ENCODE data around the gene GCSAM. TPM values are rescaled to one million over a fixed set of nuclear protein-coding genes. Genes with fewer than 3 reads are reported as not detected.

Gene GCSAM
- total RNA-seq, 1 experiment from 2014 or later = not detected

DNA sequence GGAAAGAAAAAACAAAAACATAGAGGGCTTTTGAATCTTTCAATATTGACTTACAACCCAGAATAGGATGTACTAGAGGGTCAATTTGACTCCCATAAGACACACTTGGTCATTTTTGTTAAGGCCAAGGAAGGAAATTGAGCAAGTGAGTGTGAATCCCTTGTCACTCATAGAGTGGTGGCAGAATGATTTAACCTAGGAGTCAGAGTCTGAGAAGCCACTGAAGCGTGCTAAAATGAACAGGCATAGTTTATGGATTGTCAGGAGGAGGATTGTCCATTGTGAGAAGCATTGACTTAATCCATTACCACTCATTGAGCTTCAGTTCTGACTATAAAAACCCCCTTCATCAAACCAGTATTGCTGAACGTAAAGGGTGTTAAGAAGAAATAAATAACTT, 8.2 kb upstream of the GCSAM start:
- H3K4me3 Mint-ChIP-seq (ENCODE audit: unreplicated experiment) = no peak overlapping the region
- H3K4me1 Mint-ChIP-seq (ENCODE audit: low read depth, unreplicated experiment) = peaks cover 5% of the 10 kb centered on the region
- ChIA-PET POLR2A (no interaction called here), CTCF (no interaction called here)
- TF ChIP-seq, protein P1, sequence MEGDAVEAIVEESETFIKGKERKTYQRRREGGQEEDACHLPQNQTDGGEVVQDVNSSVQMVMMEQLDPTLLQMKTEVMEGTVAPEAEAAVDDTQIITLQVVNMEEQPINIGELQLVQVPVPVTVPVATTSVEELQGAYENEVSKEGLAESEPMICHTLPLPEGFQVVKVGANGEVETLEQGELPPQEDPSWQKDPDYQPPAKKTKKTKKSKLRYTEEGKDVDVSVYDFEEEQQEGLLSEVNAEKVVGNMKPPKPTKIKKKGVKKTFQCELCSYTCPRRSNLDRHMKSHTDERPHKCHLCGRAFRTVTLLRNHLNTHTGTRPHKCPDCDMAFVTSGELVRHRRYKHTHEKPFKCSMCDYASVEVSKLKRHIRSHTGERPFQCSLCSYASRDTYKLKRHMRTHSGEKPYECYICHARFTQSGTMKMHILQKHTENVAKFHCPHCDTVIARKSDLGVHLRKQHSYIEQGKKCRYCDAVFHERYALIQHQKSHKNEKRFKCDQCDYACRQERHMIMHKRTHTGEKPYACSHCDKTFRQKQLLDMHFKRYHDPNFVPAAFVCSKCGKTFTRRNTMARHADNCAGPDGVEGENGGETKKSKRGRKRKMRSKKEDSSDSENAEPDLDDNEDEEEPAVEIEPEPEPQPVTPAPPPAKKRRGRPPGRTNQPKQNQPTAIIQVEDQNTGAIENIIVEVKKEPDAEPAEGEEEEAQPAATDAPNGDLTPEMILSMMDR (IDR thresholded peaks at IDR 0.05; ENCODE audit: insufficient read depth in 1 of 2, low read depth in 1 of 2, low read length in 1 of 2, severe bottlenecking in 1 of 2, unreplicated experiment in 1 of 2) = no peak
- no peaks in the 10 kb centered on the region for H3K36me3 ChIP-seq (ENCODE audit: control insufficient read depth, insufficient read depth, low read length)
- no peaks in the 10 kb centered on the region for H3K27me3 Mint-ChIP-seq (ENCODE audit: insufficient read depth, unreplicated experiment)
- intact Hi-C loops (cut with micrococcal nuclease; ENCODE audit: unreplicated experiment) = no loop called here
- H3K9me3 Mint-ChIP-seq (ENCODE audit: unreplicated experiment) = peaks cover 11% of the 10 kb centered on the region
- no peaks in the 10 kb centered on the region for H3K27me3 ChIP-seq (replicated peaks; ENCODE audit: control insufficient read depth, insufficient read depth, low read length)
- no TSS peak for BruUV-seq (replicated peaks)
- peaks cover 6% of the 10 kb centered on the region for H3K36me3 Mint-ChIP-seq (ENCODE audit: insufficient read depth, unreplicated experiment)
- H3K9me3 ChIP-seq = 0 out of 2 replicates have a peak, but pooled peaks cover 3% of the 10 kb centered on the region
- DNase-seq = no peak
- no peaks in the 10 kb centered on the region for H3K4me1 ChIP-seq
- H3K4me3 ChIP-seq (ENCODE audit: low read depth, low read length) = no peak overlapping the region
- no peak overlapping the region for H3K27ac Mint-ChIP-seq (ENCODE audit: unreplicated experiment)

GRCh38 chr3:112140584-112140983, 7.5 kb upstream of the GCSAM start:
- H3K4me1 Mint-ChIP-seq (ENCODE audit: low read depth, unreplicated experiment) = peaks cover 5% of the 10 kb centered on the region
- H3K36me3 Mint-ChIP-seq (ENCODE audit: insufficient read depth, unreplicated experiment) = peaks cover 6% of the 10 kb centered on the region
- TF ChIP-seq, protein P1 (IDR thresholded peaks at IDR 0.05; ENCODE audit: insufficient read depth in 1 of 2, low read depth in 1 of 2, low read length in 1 of 2, severe bottlenecking in 1 of 2, unreplicated experiment in 1 of 2) = no peak
- no peaks in the 10 kb centered on the region for H3K27me3 Mint-ChIP-seq (ENCODE audit: insufficient read depth, unreplicated experiment)
- Histone ChIP-seq H3K4me1 (no peaks in the 10 kb centered on the region), H3K9me3 (0 out of 2 replicates have a peak, but pooled peaks cover 3% of the 10 kb centered on the region), H3K36me3 (ENCODE audit: control insufficient read depth, insufficient read depth, low read length) (no peaks in the 10 kb centered on the region), H3K27me3 (replicated peaks; ENCODE audit: control insufficient read depth, insufficient read depth, low read length) (no peaks in the 10 kb centered on the region), H3K4me3 (ENCODE audit: low read depth, low read length) (no peak overlapping the region)
- no TSS peak for BruUV-seq (replicated peaks)
- intact Hi-C loops (cut with micrococcal nuclease; ENCODE audit: unreplicated experiment) = no loop called here
- H3K9me3 Mint-ChIP-seq (ENCODE audit: unreplicated experiment) = peaks cover 4% of the 10 kb centered on the region
- CTCF ChIA-PET = no interaction called here
- no peak for DNase-seq
- H3K4me3 Mint-ChIP-seq (ENCODE audit: unreplicated experiment) = no peak overlapping the region
- H3K27ac Mint-ChIP-seq (ENCODE audit: unreplicated experiment) = no peak overlapping the region
- POLR2A ChIA-PET = no interaction called here

DNA sequence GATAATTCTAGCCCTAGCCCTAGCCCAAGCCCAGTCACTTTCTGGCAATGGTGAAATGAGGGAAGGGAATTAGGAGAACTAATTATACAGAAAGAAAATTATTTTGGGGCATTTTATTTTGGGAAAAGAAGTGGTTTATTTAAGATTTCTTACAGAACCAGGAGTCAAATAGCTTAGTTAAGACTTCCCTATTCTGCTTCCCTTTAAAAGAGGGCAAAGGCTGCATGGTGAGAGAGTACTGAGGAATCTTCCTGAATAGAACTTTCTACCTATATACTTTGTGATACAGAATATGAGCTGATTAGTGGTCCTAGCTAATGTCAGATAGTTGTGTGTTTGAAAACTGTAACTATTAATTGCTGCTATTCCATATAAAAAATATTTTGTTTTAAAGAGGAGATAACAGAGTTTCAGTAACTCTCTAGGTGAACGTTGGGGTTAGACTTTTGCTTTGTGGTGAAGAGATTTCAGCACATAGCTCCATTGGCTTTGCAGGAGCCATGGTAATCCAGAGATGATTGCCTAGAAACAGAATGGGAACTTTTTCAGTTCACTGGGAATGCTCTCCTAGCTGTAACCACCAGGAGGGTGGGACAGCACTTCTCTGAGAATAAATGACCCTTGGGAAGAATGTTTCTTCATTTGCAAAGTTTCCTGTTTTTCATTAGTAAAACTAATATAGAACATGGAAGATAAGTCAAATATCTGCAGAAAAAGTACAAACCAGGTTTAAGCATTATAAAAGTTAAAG, 5.3 kb upstream of the GCSAM start:
- Mint-ChIP-seq H3K4me3 (ENCODE audit: unreplicated experiment) (no peak overlapping the region), H3K27me3 (ENCODE audit: insufficient read depth, unreplicated experiment) (no peaks in the 10 kb centered on the region), H3K4me1 (ENCODE audit: low read depth, unreplicated experiment) (peaks cover 5% of the 10 kb centered on the region), H3K27ac (ENCODE audit: unreplicated experiment) (no peak overlapping the region), H3K9me3 (ENCODE audit: unreplicated experiment) (no peaks in the 10 kb centered on the region), H3K36me3 (ENCODE audit: insufficient read depth, unreplicated experiment) (peaks cover 8% of the 10 kb centered on the region)
- DNase-seq = no peak
- ChIA-PET CTCF (interaction anchor here (1.4 kb wide), 2 partner anchors 27 to 155 kb away, joined by 6 to 7 read pairs; no protein-coding TSS in a partner anchor), POLR2A (no interaction called here)
- no TSS peak for BruUV-seq (replicated peaks)
- Histone ChIP-seq H3K4me3 (ENCODE audit: low read depth, low read length) (no peak overlapping the region), H3K9me3 (0 out of 2 replicates have a peak, but pooled peaks cover 3% of the 10 kb centered on the region), H3K36me3 (ENCODE audit: control insufficient read depth, insufficient read depth, low read length) (no peaks in the 10 kb centered on the region), H3K27me3 (replicated peaks; ENCODE audit: control insufficient read depth, insufficient read depth, low read length) (no peaks in the 10 kb centered on the region), H3K4me1 (no peaks in the 10 kb centered on the region)
- TF ChIP-seq, protein P1 (IDR thresholded peaks at IDR 0.05; ENCODE audit: insufficient read depth in 1 of 2, low read depth in 1 of 2, low read length in 1 of 2, severe bottlenecking in 1 of 2, unreplicated experiment in 1 of 2) = no peak
- intact Hi-C loops (cut with micrococcal nuclease; ENCODE audit: unreplicated experiment) = no loop called here

Measured in Caco-2 (cell line).